Keratinocyte (primary cell): ENCODE measurements around the gene EXT2.

ENCODE experiments used
- CTCF ChIP-seq, 3 experiments: IDR thresholded peaks in 1 of 3; conservative IDR thresholded peaks in 1 of 3; optimal IDR thresholded peaks in 1 of 3; 2 replicates in 2 of 3; 3 replicates in 1 of 3; pipeline versions ENCODE3 to v1.5.1; 2011; ENCODE audit warnings: low read length in 3 of 3, mild to moderate bottlenecking in 3 of 3, moderate library complexity in 2 of 3, control low read depth in 1 of 3, inconsistent platforms in 1 of 3; ENCODE audit not compliant: insufficient read depth in 2 of 3; ENCODE audit errors: extremely low read depth in 1 of 3
- EZH2 ChIP-seq: IDR thresholded peaks from one replicate; pipeline ENCODE4 v1.6.1; 2012; ENCODE audit warnings: inconsistent platforms, mild to moderate bottlenecking, low read length, moderate library complexity

GRCh38 chr11:44226490-44226889 is 131.0 kb downstream of the EXT2 start:
- TF ChIP-seq CTCF (optimal IDR thresholded peaks at IDR 0.05 in 1 of 3, IDR thresholded peaks at IDR 0.05 in 1 of 3, conservative IDR thresholded peaks at IDR 0.05 in 1 of 3; ENCODE audit: extremely low read depth in 1 of 3, insufficient read depth in 2 of 3, low read length in 3 of 3) (no peak), EZH2 (no peak)
